HG02642 (cell line): ENCODE results near the gene TPM1.

Source experiments
- ATAC-seq: cut with Tn5 transposase; IDR thresholded peaks from one replicate; pipeline ENCODE4 v1.9.1; 2021; ENCODE audit warnings: mild to moderate bottlenecking; ENCODE audit not compliant: unreplicated experiment, poor library complexity

The TPM1 gene

DNA sequence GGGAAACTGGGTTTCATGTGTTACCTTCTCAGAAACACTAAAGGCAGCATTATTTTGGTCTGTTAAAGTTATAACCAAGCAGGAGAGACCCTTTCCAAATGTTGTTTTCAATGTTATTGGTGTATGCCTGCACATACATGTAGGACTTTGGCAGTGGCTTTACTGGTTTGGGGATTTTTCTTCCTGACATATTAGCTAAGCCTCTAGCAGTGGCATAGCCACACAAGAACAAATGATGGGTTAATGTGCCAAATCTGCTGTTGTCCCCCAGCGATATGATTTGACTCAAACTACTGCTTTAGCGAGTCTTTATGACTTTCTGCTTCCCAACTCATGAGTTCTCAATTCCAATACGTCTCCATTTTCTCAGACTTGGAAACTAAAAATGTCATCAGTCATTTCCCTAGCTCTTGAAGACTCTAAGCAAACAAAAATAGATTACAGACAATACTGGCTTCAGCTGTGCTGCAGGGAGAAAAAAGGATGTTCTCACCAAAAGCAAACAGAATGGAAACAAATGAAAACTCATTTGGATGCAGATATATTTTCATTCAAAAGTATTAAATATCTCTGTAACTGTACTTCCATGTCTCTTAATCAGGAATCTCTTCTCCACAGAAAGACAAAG lies 29.6 kb downstream of the TPM1 start:
- ATAC-seq, result no peak

DNA sequence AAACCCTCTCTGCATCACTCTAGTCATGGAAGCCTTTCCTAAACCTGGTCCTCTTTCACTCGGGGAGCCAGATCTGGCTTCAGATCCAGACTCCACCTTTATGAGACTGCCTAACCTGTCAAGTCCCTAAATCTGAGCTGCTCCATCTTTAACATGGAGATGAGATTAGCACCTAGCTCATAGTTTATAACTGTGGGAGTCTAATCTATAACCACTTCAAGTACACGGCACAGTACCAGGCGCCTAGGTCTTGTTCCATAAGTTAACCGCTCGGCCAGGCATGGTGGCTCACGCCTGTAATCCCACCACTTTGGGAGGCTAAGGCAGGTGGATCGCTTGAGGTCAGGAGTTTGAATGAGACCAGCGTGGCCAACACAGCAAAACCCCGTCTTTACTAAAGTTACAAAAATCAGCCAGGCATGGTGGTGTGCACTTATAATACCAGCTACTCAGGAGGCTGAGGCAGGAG lies 30.3 kb downstream of the TPM1 start:
- ATAC-seq, result no peak

DNA sequence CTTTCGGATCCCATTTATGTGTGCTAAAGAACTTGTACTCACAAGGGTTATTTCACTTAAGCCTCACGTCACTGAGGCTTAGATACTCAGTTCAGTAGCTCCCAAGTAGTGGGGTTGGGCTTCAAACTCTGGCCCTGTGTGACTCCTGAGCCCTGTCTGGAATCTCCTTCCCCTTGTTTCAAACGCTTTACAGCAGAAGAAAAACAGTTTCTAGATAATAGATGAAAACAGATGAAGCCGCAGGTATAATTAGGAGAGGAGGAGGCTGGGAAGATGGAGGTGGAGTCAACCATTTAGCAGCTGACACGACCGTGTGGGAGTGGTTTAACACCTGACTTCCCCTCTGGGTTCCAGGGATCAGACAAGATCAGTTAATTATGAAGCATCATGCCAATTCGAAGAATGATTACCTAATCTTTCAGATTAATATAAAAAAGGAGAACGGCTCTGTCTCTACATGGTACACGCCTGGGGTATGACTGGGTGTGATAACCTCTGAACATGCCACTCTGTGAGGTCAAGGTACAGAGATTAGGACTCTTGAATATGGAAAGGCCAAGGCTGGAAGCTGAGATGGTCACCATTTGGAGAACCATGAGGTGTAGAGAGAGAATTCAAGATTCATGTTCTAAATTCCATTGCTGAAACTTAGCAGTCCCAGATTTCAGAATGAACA lies 31.1 kb downstream of the TPM1 start:
- no peak for ATAC-seq

DNA sequence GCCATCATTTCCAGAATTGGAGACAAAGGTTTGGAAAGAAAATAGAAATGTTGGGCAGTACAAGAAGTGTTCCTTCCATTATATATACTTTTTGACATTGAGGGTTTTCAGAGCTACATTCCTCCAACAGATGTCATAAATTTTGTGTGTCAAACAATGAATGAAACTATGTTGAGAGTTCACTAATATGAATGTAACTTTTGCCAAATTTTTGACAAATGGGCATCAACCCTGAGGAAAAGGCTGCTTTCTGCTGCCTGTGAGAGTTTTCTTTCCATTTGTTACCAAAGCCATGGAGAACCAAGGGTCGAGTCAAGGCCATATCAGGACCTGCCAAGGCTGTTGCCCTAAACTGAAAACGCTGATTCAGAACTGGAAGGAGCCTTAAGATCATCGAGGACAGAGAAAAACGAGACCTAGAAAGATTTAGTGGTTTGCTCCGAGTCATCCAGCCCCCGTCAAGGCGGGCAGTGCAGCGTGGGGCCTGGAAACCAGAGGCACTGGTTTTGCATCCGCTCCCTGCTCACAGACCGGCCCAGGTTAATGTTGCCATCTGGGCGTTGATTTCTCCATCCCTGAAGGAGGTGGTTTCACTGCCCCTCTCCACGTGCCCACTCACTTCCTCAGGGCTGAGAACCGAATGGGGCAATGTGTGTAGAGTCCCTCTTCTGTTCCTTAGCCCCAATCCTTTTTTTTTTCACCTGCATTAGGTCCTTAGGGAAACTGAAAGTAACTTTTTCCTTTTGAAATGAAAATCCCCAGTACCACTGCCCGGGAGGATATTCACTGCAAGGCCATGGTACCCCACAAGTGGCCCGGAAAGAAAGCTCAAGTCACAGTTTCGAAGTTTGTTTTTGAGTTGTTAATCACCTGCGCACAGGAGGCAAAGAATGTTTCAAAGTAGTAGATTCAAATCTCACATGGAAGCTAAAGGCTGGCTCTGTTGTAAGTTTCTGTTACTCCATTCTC lies 32.8 kb downstream of the TPM1 start:
- no peak for ATAC-seq

DNA sequence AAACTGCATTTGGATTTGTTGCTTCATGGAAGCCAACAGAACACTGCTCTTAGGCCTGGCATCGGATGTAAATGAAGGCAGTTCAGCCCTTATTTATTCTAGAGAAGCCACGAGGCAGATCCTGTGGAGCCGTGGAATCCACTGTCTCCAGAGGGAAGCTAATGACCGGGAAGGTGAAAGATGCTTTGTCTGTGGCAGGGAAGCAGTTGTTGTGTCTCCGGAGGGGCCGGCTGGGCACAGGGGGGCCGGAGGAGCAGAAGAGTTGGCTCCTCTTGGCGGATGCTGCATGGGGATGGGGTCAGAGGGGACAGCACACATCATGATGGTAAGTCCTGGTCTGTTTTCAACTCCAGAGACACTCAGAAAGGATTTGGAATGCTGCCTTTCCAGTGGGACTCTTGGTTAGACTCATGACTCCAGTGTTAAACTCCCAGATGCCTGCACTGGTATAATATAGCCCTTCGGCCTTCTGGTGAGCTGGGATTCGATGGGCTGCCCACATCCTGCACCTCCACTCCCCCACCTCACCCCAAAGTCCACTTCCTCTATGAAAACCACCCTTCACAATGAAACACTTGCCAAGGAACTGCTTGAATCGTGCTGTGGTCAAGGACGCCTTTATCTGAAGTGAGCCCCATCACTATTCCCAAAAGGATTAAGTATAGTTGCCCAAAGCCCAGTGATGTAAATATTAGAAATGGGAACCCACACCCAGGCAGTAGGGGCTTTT lies 33.6 kb downstream of the TPM1 start:
- ATAC-seq, result no peak

DNA sequence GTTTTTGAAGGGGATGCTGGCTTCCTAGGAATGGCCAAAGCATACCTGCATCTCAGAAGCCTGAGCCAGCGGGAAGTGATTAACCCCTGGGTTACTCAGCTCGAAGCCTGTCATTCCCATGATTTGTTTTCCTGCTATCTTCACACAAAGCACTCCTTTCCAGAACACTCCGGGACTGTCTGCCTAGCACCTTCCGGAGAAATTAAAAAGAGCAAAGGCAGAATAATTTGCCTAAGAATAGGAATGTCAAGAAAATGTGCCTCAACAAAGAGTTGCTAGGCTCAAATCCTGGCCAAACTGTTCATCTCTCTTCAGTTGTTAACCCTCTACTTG lies 34.1 kb downstream of the TPM1 start:
- no peak for ATAC-seq

DNA sequence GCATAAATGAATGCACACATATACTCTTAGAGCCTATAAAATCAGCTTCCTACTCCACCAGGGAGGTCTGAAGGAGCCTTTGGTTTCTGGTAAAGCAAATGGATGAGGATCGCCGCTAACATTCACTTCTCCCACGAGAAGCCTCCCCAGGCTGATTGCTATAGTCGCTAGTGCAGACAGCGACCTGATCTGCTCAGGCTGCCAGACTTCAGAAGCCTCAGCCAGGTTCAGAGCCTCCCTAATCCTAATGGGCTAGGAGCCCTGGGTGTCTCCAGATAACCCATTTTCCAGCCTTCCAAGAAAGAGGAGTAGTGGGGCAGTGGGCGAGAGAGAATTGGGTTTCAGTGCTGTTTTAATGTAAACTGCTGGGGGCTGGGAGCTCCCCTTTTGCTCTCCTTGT lies 35.4 kb downstream of the TPM1 start:
- no peak for ATAC-seq

DNA sequence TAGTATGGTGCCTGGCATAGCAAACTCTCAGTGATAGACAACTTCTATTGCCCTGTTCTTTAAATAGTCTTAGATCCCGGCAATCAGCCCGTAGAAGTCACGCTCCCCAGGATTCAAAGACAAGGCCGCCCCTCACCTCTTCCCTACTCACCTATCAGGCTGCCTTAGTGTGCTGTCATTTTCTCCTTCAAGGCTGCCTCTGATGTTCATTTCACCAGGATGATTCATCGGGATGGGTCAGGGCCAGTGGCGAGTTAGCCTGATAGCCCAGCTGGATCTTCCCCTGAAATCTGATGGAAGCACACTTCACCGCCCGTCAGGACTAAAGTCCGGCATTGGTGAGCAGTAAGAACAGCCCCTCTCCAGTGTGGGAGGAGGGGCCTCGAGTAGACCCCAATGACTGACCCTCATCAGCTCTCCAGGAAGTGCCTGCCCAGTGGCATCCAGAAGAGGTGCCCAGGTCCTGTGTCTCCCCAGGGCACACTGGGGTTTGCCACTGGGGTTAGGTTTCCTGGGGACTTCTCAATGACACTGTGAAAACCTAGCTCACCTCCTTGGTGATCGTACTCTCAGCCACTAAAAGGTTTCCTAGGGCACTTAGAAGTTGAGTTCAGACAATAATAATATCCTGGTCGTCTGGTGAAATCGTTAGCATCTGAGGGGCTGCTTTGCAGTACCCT lies 37.5 kb downstream of the TPM1 start:
- ATAC-seq, result no peak

DNA sequence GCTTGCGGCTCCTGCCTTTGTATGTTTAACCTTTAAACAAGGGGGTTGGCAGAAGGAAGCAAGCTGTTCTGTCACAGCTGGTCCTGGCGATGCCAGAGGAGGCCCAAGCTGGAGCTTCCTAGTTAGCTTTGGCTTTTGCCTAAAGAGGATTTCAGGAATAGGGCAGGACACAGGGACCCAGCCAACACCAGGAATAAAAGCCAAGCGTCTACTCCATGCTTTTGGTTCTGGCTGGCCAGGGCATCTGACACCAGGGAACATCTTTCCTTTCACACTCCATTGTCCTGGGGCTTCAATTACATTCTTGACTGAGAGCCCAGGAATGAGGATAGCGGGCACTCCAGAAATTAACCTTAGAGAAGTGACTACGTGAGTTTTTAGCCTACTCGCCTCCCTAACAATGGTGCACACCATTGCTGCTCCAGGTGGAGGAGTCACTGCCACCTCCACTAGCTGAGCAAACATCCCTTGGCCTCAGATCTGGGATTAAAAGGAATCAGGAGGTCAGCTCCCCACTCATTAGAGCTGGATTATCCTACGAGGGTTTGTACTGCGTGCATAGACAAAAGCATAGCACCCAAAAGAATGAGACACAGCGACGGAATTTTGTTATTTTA lies 38.2 kb downstream of the TPM1 start:
- ATAC-seq, result no peak

DNA sequence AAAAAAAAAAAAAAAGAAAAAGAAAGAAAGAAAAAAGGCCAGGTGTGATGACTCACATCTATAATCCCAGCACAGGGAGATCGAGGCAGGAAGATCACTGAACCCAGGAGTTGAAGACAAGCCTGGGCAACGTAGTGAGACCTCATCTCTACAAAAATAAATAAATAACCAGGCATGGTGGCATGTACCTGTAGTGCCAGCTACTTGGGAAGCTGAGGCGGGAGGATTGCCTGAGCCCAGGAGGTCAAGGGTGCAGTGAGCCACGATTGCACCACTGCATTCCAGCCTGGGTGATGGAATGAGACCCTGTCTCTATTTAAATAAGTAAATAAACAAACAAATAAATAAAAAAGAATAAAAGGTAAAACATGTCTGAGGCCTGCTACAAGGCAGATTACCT lies 39.8 kb downstream of the TPM1 start:
- no peak for ATAC-seq

DNA sequence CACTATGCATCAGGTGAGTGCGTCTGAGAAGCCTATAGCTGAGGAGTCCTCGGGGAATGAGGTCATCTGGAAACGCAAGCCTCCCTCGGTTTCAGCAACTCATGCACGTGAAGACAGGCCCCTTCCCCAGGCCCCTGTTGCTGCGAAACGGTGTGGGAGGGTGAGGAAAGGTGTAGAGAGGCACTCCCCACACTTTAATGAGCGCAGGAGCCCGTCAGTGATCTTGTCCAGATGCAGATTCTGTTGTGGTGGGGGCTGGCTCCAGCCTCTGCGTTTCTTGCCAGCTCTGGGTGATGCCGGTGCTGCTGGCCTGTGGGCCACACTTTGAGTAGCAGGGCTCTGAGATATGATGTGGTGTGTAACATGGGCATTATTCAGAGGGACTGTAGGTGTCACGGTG lies 40.5 kb downstream of the TPM1 start:
- no peak for ATAC-seq

DNA sequence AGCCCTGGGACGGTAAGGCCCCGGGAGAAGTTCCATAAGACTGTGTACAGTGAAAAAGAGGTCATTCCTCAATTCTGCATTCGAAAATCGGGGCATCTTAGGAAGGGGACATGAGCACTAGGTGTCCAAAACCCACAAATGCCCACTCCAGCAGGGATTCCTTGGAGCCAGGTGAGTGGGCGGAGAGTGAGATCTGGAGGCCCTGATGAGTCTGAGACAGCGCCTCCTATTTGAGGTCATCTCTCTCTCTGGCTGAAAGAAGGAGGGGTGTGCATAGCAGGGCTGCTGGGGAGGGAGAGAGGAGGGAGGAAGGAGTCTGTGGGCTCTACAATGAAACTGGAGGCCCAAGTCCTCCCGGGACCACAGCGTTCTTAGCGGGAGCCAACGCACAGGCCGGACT lies 41.0 kb downstream of the TPM1 start:
- no peak for ATAC-seq

DNA sequence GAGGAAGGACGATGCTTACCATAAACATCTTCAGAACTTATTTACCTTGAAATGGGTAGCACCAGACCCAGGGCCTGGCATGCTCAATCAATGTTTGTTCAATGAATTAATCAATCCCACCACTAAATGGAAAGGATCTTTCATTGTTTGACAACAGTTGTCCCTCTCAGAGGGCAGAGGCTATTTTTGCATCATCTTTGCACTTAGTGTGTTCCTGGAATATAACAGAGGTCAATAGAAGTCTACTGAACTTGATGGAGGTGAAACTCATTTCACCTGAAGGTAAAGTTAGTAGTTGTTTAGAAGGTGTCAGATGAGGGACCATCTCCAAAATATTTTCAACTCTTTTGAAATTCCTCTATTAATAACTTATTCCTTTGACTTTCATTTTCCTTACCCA lies 42.3 kb downstream of the TPM1 start:
- ATAC-seq, result no peak

DNA sequence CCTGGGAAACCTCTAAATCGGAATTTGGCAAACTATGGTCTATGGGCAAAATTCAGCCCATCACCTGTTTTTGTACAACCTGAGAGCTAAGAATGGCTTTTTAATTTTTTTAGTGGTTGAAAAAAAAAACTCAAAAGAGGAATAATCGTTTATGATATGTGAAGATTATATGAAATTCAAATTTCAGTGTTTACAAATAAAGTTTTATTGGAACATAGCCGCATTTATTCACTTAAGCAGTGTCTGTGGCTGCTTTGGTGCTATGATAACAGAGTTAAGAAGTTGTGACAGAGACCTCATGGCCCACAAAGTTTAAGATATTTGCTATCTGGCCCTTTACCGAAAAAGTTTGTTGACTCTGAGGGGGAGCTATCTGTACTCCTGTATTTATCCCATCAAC lies 42.7 kb downstream of the TPM1 start:
- no peak for ATAC-seq

DNA sequence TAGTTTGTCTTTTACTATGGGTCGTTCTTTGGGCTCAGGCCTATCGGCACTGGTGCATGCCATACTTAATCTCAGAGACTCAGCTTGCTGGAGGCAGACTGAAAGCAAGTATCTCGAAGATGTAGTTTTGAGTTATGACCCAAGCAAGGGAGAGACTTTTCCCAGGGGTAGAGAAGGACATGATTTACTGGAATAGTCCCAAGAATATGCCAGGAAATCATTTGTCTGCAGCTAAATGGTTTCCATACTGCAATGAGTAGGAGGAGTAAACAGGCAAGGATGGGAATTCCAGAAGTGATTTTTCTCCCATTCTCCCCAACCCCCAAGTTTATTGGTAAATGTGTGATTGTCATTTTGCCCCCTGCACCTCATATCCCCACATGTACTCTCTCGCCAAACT lies 43.7 kb downstream of the TPM1 start:
- no peak for ATAC-seq

DNA sequence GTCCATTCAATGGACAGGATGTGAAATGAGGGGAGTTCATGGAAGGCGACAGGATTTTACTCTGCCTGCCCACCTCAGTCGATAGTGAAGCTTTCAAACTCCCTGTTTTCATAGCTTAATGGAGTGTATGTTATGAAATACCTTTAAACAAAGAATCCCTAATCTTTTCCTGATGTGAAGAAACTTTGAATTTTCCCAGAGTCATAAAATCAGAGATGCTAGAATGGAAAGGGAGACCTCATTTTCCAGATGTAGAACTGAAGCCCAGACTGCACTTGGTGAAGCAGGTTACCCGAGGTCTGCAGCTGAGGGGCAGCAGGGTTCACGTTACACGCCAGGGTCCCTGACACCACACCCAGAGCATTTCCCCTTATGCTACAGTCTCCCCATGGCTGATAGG lies 44.4 kb downstream of the TPM1 start:
- ATAC-seq, result no peak

DNA sequence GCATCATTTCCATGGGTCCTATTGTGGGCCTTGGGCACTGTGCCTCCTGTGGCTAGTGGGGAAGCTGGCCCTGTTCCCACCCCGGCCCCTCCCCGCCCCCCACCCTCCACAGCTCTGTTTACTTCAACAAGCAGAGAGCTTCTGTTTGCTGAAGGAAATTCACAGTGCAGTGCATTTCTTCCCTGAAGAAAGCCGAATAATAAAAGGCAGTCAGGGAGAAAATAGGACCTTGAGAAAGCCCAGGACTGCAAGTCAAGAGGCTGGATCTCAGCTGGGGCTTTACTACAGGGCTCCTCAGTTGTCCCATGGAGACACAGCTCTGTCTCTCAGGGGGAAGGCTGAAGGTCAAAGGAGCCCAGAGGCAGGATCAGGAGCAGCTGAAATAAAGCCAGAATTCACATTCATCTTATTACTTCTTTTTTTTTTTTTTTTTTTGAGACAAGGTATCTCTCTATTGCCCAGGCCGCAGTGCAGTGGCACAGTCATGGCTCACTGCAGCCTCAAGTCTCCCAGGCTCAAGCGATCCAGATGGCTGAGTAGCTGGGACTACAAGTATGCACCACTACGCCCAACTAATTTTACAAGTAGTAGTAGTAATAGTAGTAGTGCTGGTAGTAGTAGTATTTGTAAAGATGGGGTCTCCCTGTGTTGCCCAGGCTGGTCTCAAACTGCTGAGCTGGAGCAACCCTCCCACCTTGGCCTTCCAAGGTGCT lies 46.1 kb downstream of the TPM1 start:
- ATAC-seq, result no peak

DNA sequence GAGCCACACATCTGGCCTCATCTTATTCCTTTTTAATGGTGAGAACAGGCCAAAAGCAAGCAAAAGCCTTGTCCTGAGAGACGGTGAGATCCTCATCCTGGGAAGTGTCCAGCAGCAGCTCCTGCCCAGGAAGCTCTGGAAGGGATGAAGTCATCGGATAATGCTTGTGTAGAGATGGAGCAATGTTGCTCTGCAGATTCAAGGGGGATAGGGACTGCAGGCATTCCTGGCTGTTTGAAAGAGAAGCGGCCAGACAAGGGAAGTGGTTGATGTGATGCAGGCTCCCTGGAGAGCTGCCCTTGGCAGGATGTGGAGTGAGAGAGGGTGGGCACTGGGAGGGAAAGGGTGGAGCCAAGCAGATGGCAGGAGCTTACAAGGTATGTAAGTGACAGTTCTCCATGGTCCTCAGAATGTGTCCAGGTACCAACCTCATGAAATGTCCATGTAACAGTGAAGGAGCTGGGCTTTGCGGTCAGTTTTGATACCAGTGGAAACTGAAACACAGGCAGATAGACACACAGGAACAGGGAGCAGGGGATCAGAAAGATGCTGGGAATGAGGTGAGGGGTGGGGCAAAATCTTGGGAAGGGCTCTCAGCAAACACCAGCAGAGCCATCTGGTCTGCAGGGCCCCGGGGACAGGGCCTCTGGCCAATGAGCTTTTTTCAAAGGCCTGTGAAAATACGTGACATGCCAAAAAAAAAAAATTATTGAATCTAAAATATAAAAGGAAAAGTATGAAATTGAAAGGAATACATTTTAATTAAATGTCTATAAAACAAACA lies 46.9 kb downstream of the TPM1 start:
- no peak for ATAC-seq
